ENCODE data around the gene EIF4B. TPM values are rescaled to one million over a fixed set of nuclear protein-coding genes. Genes with fewer than 3 reads are reported as not detected.

The EIF4B gene
- polyA plus RNA-seq, 1 of the 3 experiments (the other 2 are of a cell fraction), result 267 TPM

- peaks cover 8% of the 10 kb centered on the region for H3F3A ChIP-seq (replicated peaks; ENCODE audit: insufficient read depth)
- DNase-seq, result no peak
- H3K9me2 ChIP-seq, result no peaks in the 10 kb centered on the region
- H3K36me3 ChIP-seq (replicated peaks in 1 of 2; ENCODE audit: control insufficient read depth in 1 of 2, insufficient read depth in 2 of 2, low read length in 1 of 2), result no peaks in the 10 kb centered on the region
- no peak overlapping the region for H3K9ac ChIP-seq
- WGBS (ENCODE audit: low lambda C conversion rate), result 96% methylated on average over 3 of the region's 3 CpGs
- no peaks in the 10 kb centered on the region for H3K79me2 ChIP-seq (ENCODE audit: insufficient read depth)
- no peaks in the 10 kb centered on the region for H3K9me3 ChIP-seq
- no peaks in the 10 kb centered on the region for H3K27me3 ChIP-seq (ENCODE audit: insufficient read depth)
- H3K4me2 ChIP-seq, result peak overlapping the region; percentile 46; the same call in 1 of the 2 replicates
- H2AFZ ChIP-seq (ENCODE audit: low read depth), result peak overlapping the region; percentile 68; the same call in 1 of the 2 replicates
- ChIA-PET CTCF (interaction anchor here (1.5 to 2.7 kb wide), 2 partner anchors 90 to 95 kb away, joined by 4 to 10 read pairs; no protein-coding TSS in a partner anchor), POLR2A (no interaction called here)
- peak overlapping the region in 1 of 2 experiments; percentile 78; a peak in 2 of 4 replicates for H3K27ac ChIP-seq (ENCODE audit: low read depth in 2 of 2, low read length in 1 of 2)
- H3K4me1 ChIP-seq (ENCODE audit: control insufficient read depth in 1 of 2, insufficient read depth in 2 of 2, low read depth in 1 of 2, low read length in 1 of 2), result peaks cover 0 to 33% of the 10 kb centered on the region in 2 experiments; a peak in 2 of 4 replicates
- TF ChIP-seq RAD21 (IDR thresholded peaks at IDR 0.05; ENCODE audit: low read length), result no peak
- no peak overlapping the region for H3K4me3 ChIP-seq (ENCODE audit: low read depth in 2 of 2, low read length in 1 of 2)
- H4K20me1 ChIP-seq (ENCODE audit: insufficient read depth), result no peaks in the 10 kb centered on the region
Measured at GRCh38 chr12:52975204-52975603, 31.1 kb upstream of the EIF4B start.

GRCh38 chr12:52975820-52976573 is 30.3 kb upstream of the EIF4B start:
- Histone ChIP-seq H3K4me2 (peak overlapping the region; percentile 46), H3K9ac (peak overlapping the region; percentile 17; the same call in 1 of the 2 replicates), H3K4me3 (ENCODE audit: low read depth in 2 of 2, low read length in 1 of 2) (no peak overlapping the region), H3K27ac (ENCODE audit: low read depth in 2 of 2, low read length in 1 of 2) (peak overlapping the region in 1 of 2 experiments; percentile 78; a peak in 2 of 4 replicates), H3K4me1 (ENCODE audit: control insufficient read depth in 1 of 2, insufficient read depth in 2 of 2, low read depth in 1 of 2, low read length in 1 of 2) (peaks cover 0 to 33% of the 10 kb centered on the region in 2 experiments; a peak in 2 of 4 replicates), H3K79me2 (ENCODE audit: insufficient read depth) (no peaks in the 10 kb centered on the region), H3K36me3 (replicated peaks in 1 of 2; ENCODE audit: control insufficient read depth in 1 of 2, insufficient read depth in 2 of 2, low read length in 1 of 2) (no peaks in the 10 kb centered on the region), H3F3A (replicated peaks; ENCODE audit: insufficient read depth) (peaks cover 8% of the 10 kb centered on the region), H3K27me3 (ENCODE audit: insufficient read depth) (no peaks in the 10 kb centered on the region), H3K9me2 (no peaks in the 10 kb centered on the region), H3K9me3 (no peaks in the 10 kb centered on the region), H2AFZ (ENCODE audit: low read depth) (peak overlapping the region; percentile 68; the same call in 1 of the 2 replicates), H4K20me1 (ENCODE audit: insufficient read depth) (no peaks in the 10 kb centered on the region)
- POLR2A ChIA-PET, result no interaction called here
- DNase-seq, result no peak
- TF ChIP-seq CTCF (IDR thresholded peaks at IDR 0.05), result no peak
- WGBS (ENCODE audit: low lambda C conversion rate), result 54% methylated on average over 9 of the region's 11 CpGs
- CTCF ChIA-PET, result interaction anchor here (1.5 to 2.7 kb wide), 2 partner anchors 91 to 96 kb away, joined by 4 to 10 read pairs; no protein-coding TSS in a partner anchor

DNA sequence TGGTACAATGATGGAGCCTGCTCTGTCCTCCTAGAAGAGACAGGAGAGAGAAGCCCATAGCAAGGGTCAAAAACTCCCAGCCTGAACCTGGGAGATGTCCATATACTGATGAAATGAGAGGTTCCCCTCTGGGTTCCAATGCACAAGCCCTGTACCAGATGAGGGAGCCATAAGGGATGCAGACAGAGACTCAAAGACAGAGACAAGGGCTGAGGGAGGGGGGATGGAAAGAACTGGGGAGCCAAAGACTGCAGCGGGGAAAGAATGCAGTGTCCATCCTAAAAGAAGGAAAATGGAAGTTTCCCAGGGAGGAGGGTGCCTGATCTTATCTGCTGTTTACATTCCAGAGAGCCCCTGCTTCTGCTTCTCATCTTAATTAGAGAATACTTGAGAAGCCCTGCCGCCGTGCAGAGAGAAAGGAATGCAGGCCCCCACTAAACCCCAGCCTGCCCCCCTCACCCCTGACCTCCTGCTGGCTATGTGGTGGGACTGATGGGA is 29.6 kb upstream of the EIF4B start:
- Histone ChIP-seq H3K27me3 (ENCODE audit: insufficient read depth) (no peaks in the 10 kb centered on the region), H3K27ac (ENCODE audit: low read depth in 2 of 2, low read length in 1 of 2) (peak overlapping the region in 1 of 2 experiments; percentile 78; a peak in 2 of 4 replicates), H3K9me3 (no peaks in the 10 kb centered on the region), H2AFZ (ENCODE audit: low read depth) (peak overlapping the region; percentile 42; the same call in 1 of the 2 replicates), H3K4me2 (peak overlapping the region; percentile 37), H3K9ac (peak overlapping the region; percentile 17; the same call in 1 of the 2 replicates), H3K4me1 (ENCODE audit: control insufficient read depth in 1 of 2, insufficient read depth in 2 of 2, low read depth in 1 of 2, low read length in 1 of 2) (peaks cover 0 to 29% of the 10 kb centered on the region in 2 experiments; a peak in 2 of 4 replicates), H4K20me1 (ENCODE audit: insufficient read depth) (no peaks in the 10 kb centered on the region), H3K79me2 (ENCODE audit: insufficient read depth) (no peaks in the 10 kb centered on the region), H3K4me3 (ENCODE audit: low read depth in 2 of 2, low read length in 1 of 2) (no peak overlapping the region), H3K9me2 (no peaks in the 10 kb centered on the region), H3K36me3 (replicated peaks in 1 of 2; ENCODE audit: control insufficient read depth in 1 of 2, insufficient read depth in 2 of 2, low read length in 1 of 2) (no peaks in the 10 kb centered on the region), H3F3A (replicated peaks; ENCODE audit: insufficient read depth) (peaks cover 8% of the 10 kb centered on the region)
- CTCF ChIA-PET, result interaction anchor here (12.6 kb wide), 1 partner anchor 95 kb away, joined by 485 read pairs; no protein-coding TSS in a partner anchor
- WGBS (ENCODE audit: low lambda C conversion rate), result 5% methylated on average over 3 of the region's 3 CpGs
- TF ChIP-seq TEAD4 (IDR thresholded peaks at IDR 0.05; ENCODE audit: borderline replicate concordance, insufficient read depth) (no peak), FOXJ3 (CRISPR knock-in tag; IDR thresholded peaks at IDR 0.05) (no peak), NRF1 (IDR thresholded peaks at IDR 0.05; ENCODE audit: low read depth, low read length) (no peak), USF1 (IDR thresholded peaks at IDR 0.05; ENCODE audit: borderline replicate concordance, low read depth) (no peak), EP300 (IDR thresholded peaks at IDR 0.05; ENCODE audit: borderline replicate concordance in 1 of 2, low read depth in 1 of 2, low read length in 1 of 2) (peak in 1 of 2 experiments; percentile 67; a peak in 1 of 4 replicates), CHD2 (IDR thresholded peaks at IDR 0.05; ENCODE audit: low read length, partially characterized antibody) (no peak), YY1 (IDR thresholded peaks at IDR 0.05; ENCODE audit: low read depth) (0 out of 2 replicates have a peak, but pooled peaks have one; percentile 19), PBX3 (IDR thresholded peaks at IDR 0.05) (peak; percentile 33; the same call in 1 of the 2 replicates), TCF12 (IDR thresholded peaks at IDR 0.05) (peak; percentile 75), RXRA (IDR thresholded peaks at IDR 0.05; ENCODE audit: borderline replicate concordance, low read depth) (peak; percentile 78; the same call in 1 of the 2 replicates), FOSL2 (IDR thresholded peaks at IDR 0.05; ENCODE audit: borderline replicate concordance, low read depth) (no peak)
- POLR2A ChIA-PET, result no interaction called here
- no peak for DNase-seq
